ENCODE data around the gene MBP. TPM values are rescaled to one million over a fixed set of nuclear protein-coding genes. Genes with fewer than 3 reads are reported as not detected.

Gene MBP
- polyA plus RNA-seq, 1 experiment: 2.1 TPM

GRCh38 chr18:77079954-77080682, 52.5 kb downstream of the MBP start:
- POLR2A ChIA-PET: no interaction called here
- Histone ChIP-seq H3K4me3 (ENCODE audit: low read depth, low read length) (no peak overlapping the region), H3K36me3 (ENCODE audit: control insufficient read depth, insufficient read depth, low read length) (no peaks in the 10 kb centered on the region), H3K27me3 (ENCODE audit: control insufficient read depth, insufficient read depth, low read length) (no peaks in the 10 kb centered on the region)
- no peak for TF ChIP-seq CTCF (IDR thresholded peaks at IDR 0.05; ENCODE audit: insufficient read depth, low read depth, low read length)
- CTCF ChIA-PET: no interaction called here
- DNase-seq (ENCODE audit: low read depth): no peak

- POLR2A ChIA-PET: no interaction called here
- Histone ChIP-seq H3K4me3 (ENCODE audit: low read depth, low read length) (no peak overlapping the region), H3K36me3 (ENCODE audit: control insufficient read depth, insufficient read depth, low read length) (no peaks in the 10 kb centered on the region), H3K27me3 (ENCODE audit: control insufficient read depth, insufficient read depth, low read length) (no peaks in the 10 kb centered on the region)
- CTCF ChIA-PET: no interaction called here
- TF ChIP-seq CTCF (IDR thresholded peaks at IDR 0.05; ENCODE audit: insufficient read depth, low read depth, low read length): no peak
- no peak for DNase-seq (ENCODE audit: low read depth)
Measured at GRCh38 chr18:77079088-77079487, 53.5 kb downstream of the MBP start.

GRCh38 chr18:77078690-77079070, 53.9 kb downstream of the MBP start:
- no peaks in the 10 kb centered on the region for H3K36me3 ChIP-seq (ENCODE audit: control insufficient read depth, insufficient read depth, low read length)
- TF ChIP-seq CTCF (IDR thresholded peaks at IDR 0.05; ENCODE audit: insufficient read depth, low read depth, low read length): no peak
- ChIA-PET POLR2A (no interaction called here), CTCF (no interaction called here)
- no peak overlapping the region for H3K4me3 ChIP-seq (ENCODE audit: low read depth, low read length)
- no peaks in the 10 kb centered on the region for H3K27me3 ChIP-seq (ENCODE audit: control insufficient read depth, insufficient read depth, low read length)
- no peak for DNase-seq (ENCODE audit: low read depth)

GRCh38 chr18:77077941-77078689, 54.5 kb downstream of the MBP start:
- no peak overlapping the region for H3K4me3 ChIP-seq (ENCODE audit: low read depth, low read length)
- ChIA-PET POLR2A (no interaction called here), CTCF (no interaction called here)
- TF ChIP-seq CTCF (IDR thresholded peaks at IDR 0.05; ENCODE audit: insufficient read depth, low read depth, low read length): no peak
- no peaks in the 10 kb centered on the region for H3K27me3 ChIP-seq (ENCODE audit: control insufficient read depth, insufficient read depth, low read length)
- DNase-seq (ENCODE audit: low read depth): no peak
- H3K36me3 ChIP-seq (ENCODE audit: control insufficient read depth, insufficient read depth, low read length): no peaks in the 10 kb centered on the region

GRCh38 chr18:77077401-77077800, 55.2 kb downstream of the MBP start:
- no peaks in the 10 kb centered on the region for H3K27me3 ChIP-seq (ENCODE audit: control insufficient read depth, insufficient read depth, low read length)
- POLR2A ChIA-PET: no interaction called here
- TF ChIP-seq CTCF (IDR thresholded peaks at IDR 0.05; ENCODE audit: insufficient read depth, low read depth, low read length): no peak
- DNase-seq (ENCODE audit: low read depth): no peak
- no peak overlapping the region for H3K4me3 ChIP-seq (ENCODE audit: low read depth, low read length)
- H3K36me3 ChIP-seq (ENCODE audit: control insufficient read depth, insufficient read depth, low read length): no peaks in the 10 kb centered on the region
- CTCF ChIA-PET: no interaction called here

Data from BJ (cell line).